ENCODE results near the gene NIBAN1.

The NIBAN1 gene

GRCh38 chr1:184973272-184974055, 844 bp downstream of the NIBAN1 start:
- peak; percentile 62 to 81 for DNase-seq (ENCODE audit: low read depth in 2 of 2)
- TF ChIP-seq CTCF (IDR thresholded peaks at IDR 0.05; ENCODE audit: low read depth, low read length) = no peak
- peak overlapping the region; percentile 64 to 69 for H3K4me3 ChIP-seq (replicated peaks in 1 of 2; ENCODE audit: low read depth in 2 of 2, low read length in 2 of 2)

GRCh38 chr1:184972315-184973055, 1.8 kb downstream of the NIBAN1 start:
- H3K4me3 ChIP-seq (replicated peaks in 1 of 2; ENCODE audit: low read depth in 2 of 2, low read length in 2 of 2) = peak overlapping the region; percentile 64 to 69
- peak; percentile 50 to 78 for DNase-seq (ENCODE audit: low read depth in 2 of 2)
- TF ChIP-seq CTCF (IDR thresholded peaks at IDR 0.05; ENCODE audit: low read depth, low read length) = no peak

- no peak for TF ChIP-seq CTCF (IDR thresholded peaks at IDR 0.05; ENCODE audit: low read depth, low read length)
- no peak overlapping the region for H3K4me3 ChIP-seq (replicated peaks in 1 of 2; ENCODE audit: low read depth in 2 of 2, low read length in 2 of 2)
- DNase-seq (ENCODE audit: low read depth in 2 of 2) = peak in 1 of 2 donors; percentile 34
These were observed 2.6 kb downstream of the NIBAN1 start for GRCh38 chr1:184971522-184972265.

- peak; percentile 44 to 64 for DNase-seq (ENCODE audit: low read depth in 2 of 2)
- H3K4me3 ChIP-seq (replicated peaks in 1 of 2; ENCODE audit: low read depth in 2 of 2, low read length in 2 of 2) = no peak overlapping the region
- no peak for TF ChIP-seq CTCF (IDR thresholded peaks at IDR 0.05; ENCODE audit: low read depth, low read length)
These were observed 3.6 kb downstream of the NIBAN1 start for GRCh38 chr1:184970691-184971161.

GRCh38 chr1:184966989-184967388, 7.3 kb downstream of the NIBAN1 start:
- TF ChIP-seq CTCF (IDR thresholded peaks at IDR 0.05; ENCODE audit: low read depth, low read length) = no peak
- H3K4me3 ChIP-seq (replicated peaks in 1 of 2; ENCODE audit: low read depth in 2 of 2, low read length in 2 of 2) = no peak overlapping the region
- no peak for DNase-seq (ENCODE audit: low read depth in 2 of 2)

- no peak for TF ChIP-seq CTCF (IDR thresholded peaks at IDR 0.05; ENCODE audit: low read depth, low read length)
- peak in 1 of 2 donors; percentile 39 for DNase-seq (ENCODE audit: low read depth in 2 of 2)
- no peak overlapping the region for H3K4me3 ChIP-seq (replicated peaks in 1 of 2; ENCODE audit: low read depth in 2 of 2, low read length in 2 of 2)
These were observed 8.1 kb downstream of the NIBAN1 start for GRCh38 chr1:184965944-184966860.
